HG02610 (cell line): Measurements from ENCODE around the gene PDIA6.
A peak's percentile ranks its signal among the peaks of the same experiment; 100 is the strongest.
"Not testable (repeated sequence)": the region's sequence is repeated elsewhere in the genome, so short reads cannot be mapped to it uniquely, and the experiment has no call there.

Source experiments
- ATAC-seq: cut with Tn5 transposase; IDR thresholded peaks from one replicate; pipeline ENCODE4 v1.9.1; 2021; ENCODE audit warnings: mild to moderate bottlenecking, moderate library complexity; ENCODE audit not compliant: unreplicated experiment

The PDIA6 gene

GRCh38 chr2:10833021-10833420, 20.4 kb upstream of the PDIA6 start:
- no peak for ATAC-seq

- ATAC-seq = peak; percentile 63
Measured at GRCh38 chr2:10832203-10832936, 19.8 kb upstream of the PDIA6 start.

- ATAC-seq = no peak
Measured at GRCh38 chr2:10831400-10831985, 18.9 kb upstream of the PDIA6 start.

GRCh38 chr2:10830641-10831399, 18.2 kb upstream of the PDIA6 start:
- no peak for ATAC-seq

DNA sequence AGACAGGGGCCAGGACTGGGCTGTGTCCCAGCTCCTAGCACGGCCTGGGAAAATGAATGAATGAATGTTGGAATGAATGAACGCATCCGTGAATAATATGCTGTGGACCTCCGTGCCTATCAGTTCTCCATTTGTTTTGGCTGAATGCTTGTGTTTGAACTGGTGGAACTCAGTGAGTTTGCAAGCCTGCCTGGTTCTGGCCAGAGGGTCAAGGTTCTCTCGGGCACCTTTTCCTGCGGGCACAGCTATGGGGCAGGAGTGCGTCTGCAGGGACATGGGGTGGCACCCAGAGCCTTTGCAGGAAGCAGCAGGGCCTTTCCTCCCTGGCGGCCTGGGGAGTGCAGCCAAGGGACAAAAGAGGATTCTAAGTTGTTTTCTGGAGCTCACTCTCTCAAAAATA, 17.6 kb upstream of the PDIA6 start:
- no peak for ATAC-seq

DNA sequence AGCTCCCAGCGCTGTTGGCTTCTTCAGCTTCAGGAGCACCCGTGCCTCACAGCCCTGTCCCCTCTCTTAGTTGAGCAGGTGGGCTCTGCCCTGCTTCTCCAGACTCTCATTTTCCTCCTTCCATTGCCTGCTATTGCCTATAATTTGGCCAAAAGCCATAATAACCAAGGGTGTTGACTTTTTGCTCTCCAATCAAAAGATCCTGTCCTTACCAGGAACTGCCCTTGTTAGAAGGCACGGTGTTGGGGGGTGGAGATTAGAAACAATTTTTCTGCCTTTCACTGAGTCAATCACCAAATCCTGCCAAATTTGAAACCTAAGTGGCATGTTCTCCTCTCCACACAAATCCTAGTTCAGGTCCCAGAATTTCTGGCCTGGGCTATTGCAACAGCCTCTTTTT, 16.7 kb upstream of the PDIA6 start:
- no peak for ATAC-seq

GRCh38 chr2:10828346-10828745, 15.8 kb upstream of the PDIA6 start:
- ATAC-seq = no peak

DNA sequence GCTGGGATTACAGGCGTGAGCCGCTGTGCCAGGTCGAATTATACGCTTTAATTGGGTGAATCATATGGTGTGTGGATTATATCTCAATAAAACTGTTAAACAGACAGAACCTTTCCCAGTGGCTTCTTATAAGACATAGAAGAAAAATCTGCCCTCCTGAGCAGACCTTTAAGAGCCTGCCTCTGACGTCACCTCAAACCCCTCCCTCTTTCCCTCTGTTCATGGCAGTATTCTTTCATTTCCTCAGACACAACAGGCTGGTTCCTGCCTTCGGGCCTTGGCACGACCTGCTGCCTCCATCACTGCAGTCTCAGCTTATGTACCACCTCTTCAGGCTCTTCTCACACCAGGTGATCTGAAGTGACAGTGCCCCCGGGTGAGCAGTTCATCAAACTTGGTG, 14.0 kb upstream of the PDIA6 start:
- ATAC-seq = no peak

GRCh38 chr2:10826026-10826425, 13.4 kb upstream of the PDIA6 start:
- ATAC-seq = no peak

- no peak for ATAC-seq
Measured at GRCh38 chr2:10824191-10824590, 11.6 kb upstream of the PDIA6 start.

DNA sequence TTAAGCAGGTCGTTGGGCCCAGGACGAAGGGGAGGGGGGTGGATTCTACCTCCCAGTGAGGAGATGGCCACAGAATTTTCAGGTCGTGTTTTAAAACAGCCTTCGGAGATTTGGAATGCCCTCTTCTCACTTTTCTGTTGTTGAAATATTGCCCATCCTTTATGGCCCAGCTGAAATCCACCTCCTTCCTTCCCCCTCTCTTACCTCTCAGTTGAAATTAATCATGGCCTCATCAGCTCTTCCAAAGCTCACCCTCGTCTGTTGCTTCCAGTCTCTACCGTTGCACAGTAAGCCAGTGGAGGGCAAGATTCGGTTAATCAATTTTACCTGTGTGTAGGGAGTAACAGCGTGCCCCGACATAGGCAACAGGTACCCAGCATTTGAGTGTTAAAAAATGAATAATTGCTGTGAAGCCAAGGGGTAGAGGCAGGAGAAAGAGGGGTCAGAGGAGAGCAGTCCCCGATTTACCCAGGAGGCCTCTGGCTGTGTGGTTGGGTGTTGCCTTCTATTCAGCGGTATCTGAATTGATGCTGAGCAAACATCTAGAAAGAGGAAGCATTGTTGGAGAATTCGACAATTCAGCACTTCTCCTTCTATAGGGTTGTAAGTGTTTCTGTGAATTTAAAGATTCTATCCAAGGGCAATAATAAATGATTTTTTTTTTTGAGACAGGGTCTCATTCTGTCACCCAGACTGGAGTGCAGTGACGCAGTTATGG, 8.6 kb upstream of the PDIA6 start:
- no peak for ATAC-seq

- no peak for ATAC-seq
Measured at GRCh38 chr2:10820562-10820961, 8.0 kb upstream of the PDIA6 start.

DNA sequence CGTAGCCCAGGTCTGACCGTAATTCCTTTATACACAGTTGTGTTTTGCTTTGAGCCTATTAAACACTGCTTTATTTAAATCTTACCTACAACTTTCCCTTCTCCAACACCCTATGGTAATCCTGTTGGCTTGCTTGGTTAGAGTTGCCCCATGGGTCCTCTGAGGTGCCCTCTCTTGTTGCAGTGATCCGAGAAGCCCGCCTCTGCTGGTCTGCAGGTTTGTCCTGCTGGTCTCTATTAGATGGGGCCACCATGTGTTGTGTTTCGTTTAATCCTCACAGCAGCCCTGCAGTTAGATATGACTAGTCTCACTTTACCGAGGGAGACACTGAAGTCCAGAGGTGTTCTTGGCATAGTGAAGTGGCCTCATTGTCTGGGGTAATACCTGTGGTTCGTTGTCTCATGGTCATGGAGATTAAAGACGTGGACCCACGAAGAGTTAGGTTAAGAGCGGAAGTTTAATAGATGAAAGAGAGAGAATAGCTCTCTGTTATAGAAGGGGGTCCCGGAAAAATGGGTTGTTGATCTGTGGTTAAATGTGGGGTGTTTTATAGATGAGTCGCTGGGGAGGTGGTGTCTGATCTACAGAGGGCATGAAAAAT, 7.2 kb upstream of the PDIA6 start:
- no peak for ATAC-seq

DNA sequence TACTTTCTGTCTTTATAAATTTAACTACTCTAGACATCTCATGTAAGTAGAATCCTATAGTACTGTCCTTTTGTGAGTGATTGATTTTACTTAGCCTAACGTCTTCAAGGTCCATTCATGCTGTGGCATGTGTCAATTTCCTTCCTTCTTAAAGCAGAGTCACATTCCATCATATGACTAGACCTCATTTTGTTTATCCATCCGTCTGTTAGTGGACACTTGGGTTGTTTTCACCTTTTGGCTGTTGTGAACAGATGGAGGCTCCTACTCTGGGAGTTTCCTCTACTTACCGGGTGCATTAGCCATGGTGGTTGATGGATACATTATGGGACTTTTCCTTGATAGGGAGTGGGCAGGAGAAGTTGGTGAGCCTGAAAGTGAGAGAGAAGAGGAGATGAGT, 6.4 kb upstream of the PDIA6 start:
- ATAC-seq = no peak

GRCh38 chr2:10818305-10818704, 5.7 kb upstream of the PDIA6 start:
- not testable (repeated sequence) for ATAC-seq

- ATAC-seq = no peak
Measured at GRCh38 chr2:10817413-10817812, 4.8 kb upstream of the PDIA6 start.

- ATAC-seq = no peak
Measured at GRCh38 chr2:10814571-10815331, 2.2 kb upstream of the PDIA6 start.

GRCh38 chr2:10814142-10814541, 1.6 kb upstream of the PDIA6 start:
- ATAC-seq = no peak

- ATAC-seq = not testable (repeated sequence)
Measured at GRCh38 chr2:10813163-10814138, 866 bp upstream of the PDIA6 start.
